ENCODE measurements around the gene CDRT4.

CDRT4 gene

GRCh38 chr17:15418781-15419180 lies 48.6 kb downstream of the CDRT4 start:
- Mint-ChIP-seq H3K4me3 (no peak overlapping the region), H3K9me3 (no peaks in the 10 kb centered on the region), H3K27me3 (ENCODE audit: low read depth) (peaks cover 7% of the 10 kb centered on the region), H3K4me1 (peaks cover 40% of the 10 kb centered on the region), H3K36me3 (ENCODE audit: low read depth) (peaks cover 3% of the 10 kb centered on the region), H3K27ac (no peak overlapping the region)
- no peak for TF ChIP-seq CTCF (IDR thresholded peaks at IDR 0.05; ENCODE audit: unreplicated experiment in 3 of 3)

GRCh38 chr17:15414532-15415306 lies 52.7 kb downstream of the CDRT4 start:
- Mint-ChIP-seq H3K4me1 (peaks cover 52% of the 10 kb centered on the region), H3K27me3 (ENCODE audit: low read depth) (peaks cover 4% of the 10 kb centered on the region), H3K4me3 (no peak overlapping the region), H3K27ac (peak overlapping the region; percentile 36 to 62 (median 59)), H3K36me3 (ENCODE audit: low read depth) (no peaks in the 10 kb centered on the region), H3K9me3 (no peaks in the 10 kb centered on the region)
- no peak for TF ChIP-seq CTCF (IDR thresholded peaks at IDR 0.05; ENCODE audit: unreplicated experiment in 3 of 3)

- Mint-ChIP-seq H3K4me1 (peaks cover 58% of the 10 kb centered on the region), H3K27ac (peak overlapping the region in 2 of 3 experiments; percentile 32 to 36), H3K36me3 (ENCODE audit: low read depth) (no peaks in the 10 kb centered on the region), H3K9me3 (no peaks in the 10 kb centered on the region), H3K4me3 (no peak overlapping the region), H3K27me3 (ENCODE audit: low read depth) (peaks cover 4% of the 10 kb centered on the region)
- no peak for TF ChIP-seq CTCF (IDR thresholded peaks at IDR 0.05; ENCODE audit: unreplicated experiment in 3 of 3)
These were observed 54.2 kb downstream of the CDRT4 start for GRCh38 chr17:15413101-15413771.

GRCh38 chr17:15412606-15413005 lies 54.8 kb downstream of the CDRT4 start:
- Mint-ChIP-seq H3K9me3 (no peaks in the 10 kb centered on the region), H3K36me3 (ENCODE audit: low read depth) (no peaks in the 10 kb centered on the region), H3K4me3 (no peak overlapping the region), H3K27me3 (ENCODE audit: low read depth) (peaks cover 4% of the 10 kb centered on the region), H3K4me1 (peaks cover 62% of the 10 kb centered on the region), H3K27ac (peak overlapping the region in 1 of 3 experiments; percentile 36)
- TF ChIP-seq CTCF (IDR thresholded peaks at IDR 0.05; ENCODE audit: unreplicated experiment in 3 of 3) = no peak

GRCh38 chr17:15411384-15412198 lies 55.8 kb downstream of the CDRT4 start:
- Mint-ChIP-seq H3K36me3 (ENCODE audit: low read depth) (no peaks in the 10 kb centered on the region), H3K27ac (peak overlapping the region in 2 of 3 experiments; percentile 53 to 58), H3K9me3 (no peaks in the 10 kb centered on the region), H3K27me3 (ENCODE audit: low read depth) (peaks cover 4% of the 10 kb centered on the region), H3K4me1 (peaks cover 62% of the 10 kb centered on the region), H3K4me3 (no peak overlapping the region)
- TF ChIP-seq CTCF (IDR thresholded peaks at IDR 0.05; ENCODE audit: unreplicated experiment in 3 of 3) = no peak
